ENCODE measurements around the gene LSM14B. TPM values are rescaled to one million over a fixed set of nuclear protein-coding genes. Genes with fewer than 3 reads are reported as not detected.

The LSM14B gene
- total RNA-seq, 1 donor from 2014 or later = 36.8 TPM

GRCh38 chr20:62096421-62097380 lies 25.6 kb upstream of the LSM14B start:
- Histone ChIP-seq H3K9me3 (peaks cover 5% of the 10 kb centered on the region), H3K36me3 (no peaks in the 10 kb centered on the region), H3K4me3 (no peak overlapping the region), H3K27ac (no peak overlapping the region), H3K4me1 (no peaks in the 10 kb centered on the region), H3K27me3 (ENCODE audit: low read depth) (no peaks in the 10 kb centered on the region)
- TF ChIP-seq CTCF (IDR thresholded peaks at IDR 0.05) = no peak
- ATAC-seq (no peak), DNase-seq (no peak)
- intact Hi-C loops (cut with DNase I) = no loop called here

GRCh38 chr20:62097881-62098407 lies 24.3 kb upstream of the LSM14B start:
- TF ChIP-seq CTCF (IDR thresholded peaks at IDR 0.05) = no peak
- Histone ChIP-seq H3K27ac (no peak overlapping the region), H3K4me3 (no peak overlapping the region), H3K27me3 (ENCODE audit: low read depth) (no peaks in the 10 kb centered on the region), H3K36me3 (no peaks in the 10 kb centered on the region), H3K9me3 (peaks cover 6% of the 10 kb centered on the region), H3K4me1 (no peaks in the 10 kb centered on the region)
- DNase-seq (no peak), ATAC-seq (no peak)
- intact Hi-C loops (cut with DNase I) = no loop called here

- no peak for TF ChIP-seq CTCF (IDR thresholded peaks at IDR 0.05)
- Histone ChIP-seq H3K4me3 (no peak overlapping the region), H3K36me3 (no peaks in the 10 kb centered on the region), H3K9me3 (peaks cover 6% of the 10 kb centered on the region), H3K27me3 (ENCODE audit: low read depth) (peaks cover 4% of the 10 kb centered on the region), H3K4me1 (no peaks in the 10 kb centered on the region), H3K27ac (no peak overlapping the region)
- DNase-seq (no peak), ATAC-seq (no peak)
- intact Hi-C loops (cut with DNase I) = no loop called here
Measured at GRCh38 chr20:62101078-62101477, 21.2 kb upstream of the LSM14B start.

- TF ChIP-seq CTCF (IDR thresholded peaks at IDR 0.05) = no peak
- no peak for DNase-seq
- intact Hi-C loops (cut with DNase I) = no loop called here
- ATAC-seq = no peak
- Histone ChIP-seq H3K9me3 (peaks cover 24% of the 10 kb centered on the region), H3K27me3 (ENCODE audit: low read depth) (peaks cover 4% of the 10 kb centered on the region), H3K4me1 (no peaks in the 10 kb centered on the region), H3K27ac (no peak overlapping the region), H3K36me3 (no peaks in the 10 kb centered on the region), H3K4me3 (no peak overlapping the region)
Measured at GRCh38 chr20:62103508-62104233, 18.6 kb upstream of the LSM14B start.

- H3K4me1 ChIP-seq = no peaks in the 10 kb centered on the region
- no peaks in the 10 kb centered on the region for H3K36me3 ChIP-seq
- no peak overlapping the region for H3K27ac ChIP-seq
- DNase-seq (no peak), ATAC-seq (no peak)
- TF ChIP-seq CTCF (IDR thresholded peaks at IDR 0.05) = no peak
- H3K9me3 ChIP-seq = peaks cover 30% of the 10 kb centered on the region
- no peak overlapping the region for H3K4me3 ChIP-seq
- intact Hi-C loops (cut with DNase I) = no loop called here
- H3K27me3 ChIP-seq (ENCODE audit: low read depth) = peaks cover 4% of the 10 kb centered on the region
Measured at GRCh38 chr20:62104234-62104789, 18.0 kb upstream of the LSM14B start.

All from lower lobe of right lung (tissue), 2 donors.